ENCODE data around the gene ATP9B. TPM values are rescaled to one million over a fixed set of nuclear protein-coding genes. Genes with fewer than 3 reads are reported as not detected.

The ATP9B gene
- total and polyA plus RNA-seq, 3 donors from 2014 or later = 32.4 to 113 (median 78.2) TPM

- H3K4me3 ChIP-seq = no peak overlapping the region
- WGBS, 2 donors = 95 to 98% methylated on average over 2 of the region's 2 CpGs
- DNase-seq = no peak
- intact Hi-C loops (cut with DNase I; ENCODE audit: low total_unique reads) = no loop called here
- H3K4me1 ChIP-seq = peaks cover 3% of the 10 kb centered on the region
- no peak for TF ChIP-seq CTCF (IDR thresholded peaks at IDR 0.05)
- no peak for TF ChIP-seq POLR2A (IDR thresholded peaks at IDR 0.05)
- H3K27ac ChIP-seq = no peak overlapping the region
- no peaks in the 10 kb centered on the region for H3K9me3 ChIP-seq
- no peaks in the 10 kb centered on the region for H3K36me3 ChIP-seq (ENCODE audit: low read depth, missing control alignments)
- no peaks in the 10 kb centered on the region for H3K27me3 ChIP-seq
Observed at GRCh38 chr18:79186649-79187048, 117.5 kb downstream of the ATP9B start.

GRCh38 chr18:79187532-79188277, 118.5 kb downstream of the ATP9B start:
- WGBS, 2 donors = 69 to 71% methylated on average over 7 of the region's 7 CpGs
- DNase-seq = no peak
- H3K36me3 ChIP-seq (ENCODE audit: low read depth, missing control alignments) = no peaks in the 10 kb centered on the region
- peaks cover 3% of the 10 kb centered on the region for H3K4me1 ChIP-seq
- H3K27ac ChIP-seq = no peak overlapping the region
- TF ChIP-seq POLR2A (IDR thresholded peaks at IDR 0.05) (no peak), CTCF (IDR thresholded peaks at IDR 0.05) (no peak)
- no peaks in the 10 kb centered on the region for H3K27me3 ChIP-seq
- no peaks in the 10 kb centered on the region for H3K9me3 ChIP-seq
- no peak overlapping the region for H3K4me3 ChIP-seq
- intact Hi-C loops (cut with DNase I; ENCODE audit: low total_unique reads) = no loop called here

- H3K27ac ChIP-seq = no peak overlapping the region
- H3K9me3 ChIP-seq = no peaks in the 10 kb centered on the region
- no peaks in the 10 kb centered on the region for H3K36me3 ChIP-seq (ENCODE audit: low read depth, missing control alignments)
- WGBS, 2 donors = 81 to 97% methylated on average over 4 of the region's 4 CpGs
- no peak for DNase-seq
- TF ChIP-seq CTCF (IDR thresholded peaks at IDR 0.05) = no peak
- TF ChIP-seq POLR2A (IDR thresholded peaks at IDR 0.05) = no peak
- H3K27me3 ChIP-seq = no peaks in the 10 kb centered on the region
- no peak overlapping the region for H3K4me3 ChIP-seq
- H3K4me1 ChIP-seq = peaks cover 3% of the 10 kb centered on the region
- intact Hi-C loops (cut with DNase I; ENCODE audit: low total_unique reads) = no loop called here
Observed at GRCh38 chr18:79191418-79191817, 122.2 kb downstream of the ATP9B start.

GRCh38 chr18:79191956-79192355, 122.8 kb downstream of the ATP9B start:
- intact Hi-C loops (cut with DNase I; ENCODE audit: low total_unique reads) = no loop called here
- WGBS, 2 donors = 84 to 86% methylated on average over 5 of the region's 5 CpGs
- Histone ChIP-seq H3K4me1 (peaks cover 3% of the 10 kb centered on the region), H3K27me3 (no peaks in the 10 kb centered on the region), H3K4me3 (no peak overlapping the region), H3K27ac (no peak overlapping the region), H3K36me3 (ENCODE audit: low read depth, missing control alignments) (no peaks in the 10 kb centered on the region), H3K9me3 (no peaks in the 10 kb centered on the region)
- no peak for DNase-seq
- TF ChIP-seq CTCF (IDR thresholded peaks at IDR 0.05) (no peak), POLR2A (IDR thresholded peaks at IDR 0.05) (no peak)

GRCh38 chr18:79193826-79194225, 124.6 kb downstream of the ATP9B start:
- Histone ChIP-seq H3K4me3 (no peak overlapping the region), H3K36me3 (ENCODE audit: low read depth, missing control alignments) (no peaks in the 10 kb centered on the region), H3K27me3 (no peaks in the 10 kb centered on the region), H3K4me1 (no peaks in the 10 kb centered on the region), H3K27ac (no peak overlapping the region), H3K9me3 (no peaks in the 10 kb centered on the region)
- DNase-seq = no peak
- 89 to 96% methylated on average over 2 of the region's 2 CpGs for WGBS, 2 donors
- intact Hi-C loops (cut with DNase I; ENCODE audit: low total_unique reads) = no loop called here
- TF ChIP-seq POLR2A (IDR thresholded peaks at IDR 0.05) = no peak
- no peak for TF ChIP-seq CTCF (IDR thresholded peaks at IDR 0.05)
